HepG2 (cell line): ENCODE data around the gene IL1A. TPM values are rescaled to one million over a fixed set of nuclear protein-coding genes. Genes with fewer than 3 reads are reported as not detected.

ENCODE experiments used
- ATAC-seq: fragments of 200-7000 bp; cut with Tn5 transposase; 3 replicates; pipeline ENCODE4 v1.9.1; 2020; ENCODE audit warnings: mild to moderate bottlenecking, moderate library complexity
- BruUV-seq: library from RNA; stranded (reverse); fragments of 400-500 nt; replicated peaks from 2 replicates; lab custom pipeline; 2021; lab: Mats Ljungman, UMichigan
- CTCF ChIA-PET: fragments of 300-600 bp; formaldehyde crosslinking; extraction: SDS; loops from one replicate; lab custom pipeline; 2021; ENCODE audit warnings: low total read pairs, inconsistent platforms, low intra/inter-chr PET ratio; lab: Yijun Ruan, JAX
- POLR2A ChIA-PET: fragments of 350-600 bp; sonication (Branson Sonifier 250); formaldehyde crosslinking; loops from one replicate; lab custom pipeline; 2020; ENCODE audit warnings: antibody characterized with exemption, inconsistent platforms; lab: Yijun Ruan, JAX
- DNase-seq: peaks from one replicate; pipeline ENCODE4 v3.0.0-alpha.2; 2015; ENCODE audit warnings: low spot score
- FAIRE-seq: peaks from 3 replicates; lab custom pipeline; 2011; peaks lifted over from hg19 to GRCh38; lab: Jason Lieb, UNC
- H2AFZ ChIP-seq: one replicate; pipeline ENCODE4 v1.6.1; 2011; ENCODE audit warnings: low read length, inconsistent platforms
- H3K27ac ChIP-seq: fragments of 300-600 bp; 3 replicates; pipeline ENCODE4 v1.8.0; 2011; ENCODE audit warnings: mixed run types, mild to moderate bottlenecking, mixed read lengths, low read length, inconsistent platforms; ENCODE audit not compliant: insufficient read depth; ENCODE audit errors: extremely low read length
- H3K27me3 ChIP-seq, 2 experiments: fragments of 200-600 bp in 1 of 2; 2 replicates in 1 of 2; 3 replicates in 1 of 2; pipeline versions ENCODE4 v1.6.0 to v1.8.0; 2011; ENCODE audit warnings: low read length in 2 of 2, mild to moderate bottlenecking in 2 of 2, moderate library complexity in 2 of 2, inconsistent platforms in 1 of 2; ENCODE audit not compliant: insufficient read depth in 2 of 2, control insufficient read depth in 1 of 2
- H3K36me3 ChIP-seq, 2 experiments: fragments of 200-600 bp in 1 of 2; replicated peaks in 1 of 2; 2 replicates in 1 of 2; 3 replicates in 1 of 2; pipeline versions ENCODE4 v1.5.1 to v1.8.0; 2011; ENCODE audit warnings: low read length in 2 of 2, inconsistent platforms in 1 of 2; ENCODE audit not compliant: insufficient read depth in 2 of 2, control insufficient read depth in 1 of 2
- H3K4me1 ChIP-seq: 2 replicates; pipeline ENCODE4 v1.5.1; 2012; ENCODE audit warnings: low read length, inconsistent platforms; ENCODE audit not compliant: insufficient read depth
- H3K4me2 ChIP-seq: 2 replicates; pipeline ENCODE4 v1.6.0; 2011; ENCODE audit warnings: low read depth, low read length, inconsistent platforms
- H3K4me3 ChIP-seq, 3 experiments: fragments of 200-600 bp in 1 of 3; sonication (generic), shearing (Covaris generic) in 1 of 3; replicated peaks in 1 of 3; 2 replicates each; pipeline ENCODE4 v1.5.1; 2011 to 2016; ENCODE audit warnings: low read length in 3 of 3, inconsistent platforms in 2 of 3, low read depth in 2 of 3, mild to moderate bottlenecking in 2 of 3, control low read depth in 1 of 3, mixed read lengths in 1 of 3; ENCODE audit not compliant: insufficient read depth in 1 of 3
- H3K79me2 ChIP-seq: one replicate; pipeline ENCODE4 v1.6.1; 2011; ENCODE audit warnings: low read length, inconsistent platforms; ENCODE audit not compliant: insufficient read depth
- H3K9ac ChIP-seq: 2 replicates; pipeline ENCODE4 v1.6.0; 2011; ENCODE audit warnings: mild to moderate bottlenecking, low read depth, low read length, inconsistent platforms; ENCODE audit not compliant: insufficient read depth
- H3K9me3 ChIP-seq: 2 replicates; pipeline ENCODE4 v1.5.1; 2012; ENCODE audit warnings: mild to moderate bottlenecking, low read length
- H4K20me1 ChIP-seq: 2 replicates; pipeline ENCODE4 v1.6.0; 2011; ENCODE audit warnings: inconsistent platforms, mild to moderate bottlenecking, low read length, moderate library complexity; ENCODE audit not compliant: insufficient read depth
- HES4 ChIP-seq: sonication (generic); formaldehyde crosslinking; IDR thresholded peaks from 2 replicates; pipeline ENCODE4 v1.9.0; 2021; ENCODE audit warnings: mild to moderate bottlenecking, missing genetic modification reagents, borderline replicate concordance
- HOMEZ ChIP-seq: IDR thresholded peaks from 2 replicates; pipeline ENCODE4 v1.6.1; 2016; ENCODE audit warnings: low read depth
- IRF2 ChIP-seq: IDR thresholded peaks from 2 replicates; pipeline ENCODE4 v1.6.1; 2018; ENCODE audit warnings: missing genetic modification reagents, missing compliant biosample characterization
- KAT7 ChIP-seq: IDR thresholded peaks from 2 replicates; pipeline ENCODE4 v1.6.1; 2018; ENCODE audit warnings: borderline replicate concordance, missing compliant biosample characterization
- KAT8 ChIP-seq: IDR thresholded peaks from 2 replicates; pipeline ENCODE4 v1.6.1; 2016; ENCODE audit warnings: missing genetic modification reagents, missing compliant biosample characterization
- ZNF124 ChIP-seq: sonication (generic); formaldehyde crosslinking; IDR thresholded peaks from 2 replicates; pipeline ENCODE4 v1.4.0; 2020; ENCODE audit warnings: missing genetic modification reagents
- WGBS: methylation state at CpG from one replicate; pipeline ENCODE4 v1.1.6; 2017; ENCODE audit warnings: low lambda C conversion rate; 5-methylcytosine and 5-hydroxymethylcytosine counted together
- in situ Hi-C: cut with HindIII; loops from 2 replicates; pipeline ENCODE4 v1.10.0; 2017; ENCODE audit warnings: low pct_unique_long_range_greater_than_20kb; ENCODE audit not compliant: extremely low pct_ligation_motif_present
- intact Hi-C: fragments of 100-400 bp; cut with micrococcal nuclease; formaldehyde crosslinking; loops from one replicate; pipeline ENCODE4 v1.10.0; 2022; ENCODE audit not compliant: unreplicated experiment
- polyA plus RNA-seq, 8 experiments: library from polyadenylated mRNA; depleted of rRNA in 3 of 8; stranded (reverse) in 7 of 8; unstranded in 1 of 8; fragments of >200 nt; fragmentation: Illumina TruSeq in 4 of 8; extraction: Trizol in 4 of 8; gene quantifications; 2 replicates each; pipeline versions ENCODE4 v1.2.1 to v1.2.3, GENCODE V29; 2011 to 2016; ENCODE audit warnings: low read depth in 4 of 8, missing spikeins in 1 of 8, mixed read lengths in 1 of 8; ENCODE audit not compliant: insufficient read depth in 1 of 8
- total RNA-seq, 5 experiments: library from RNA; depleted of rRNA; stranded (reverse); fragments of >200 nt; fragmentation: Illumina TruSeq; extraction: Trizol; gene quantifications; 2 replicates each; pipeline ENCODE4 v1.2.3, GENCODE V29; 2016; ENCODE audit warnings: low read depth in 1 of 5
- TF ChIP-seq, protein P1 (sequence below): IDR thresholded peaks from 2 replicates; pipeline ENCODE4 v1.6.1; 2016; ENCODE audit warnings: mild to moderate bottlenecking
- TF ChIP-seq, protein P2 (sequence below): IDR thresholded peaks from 2 replicates; pipeline ENCODE4 v1.4.0; 2020; ENCODE audit warnings: mild to moderate bottlenecking, missing genetic modification reagents

IL1A gene
- total and polyA plus RNA-seq, 2 of the 13 experiments (the other 11 are each of a cell fraction or from before 2014, with no cell fraction given): not detected

DNA sequence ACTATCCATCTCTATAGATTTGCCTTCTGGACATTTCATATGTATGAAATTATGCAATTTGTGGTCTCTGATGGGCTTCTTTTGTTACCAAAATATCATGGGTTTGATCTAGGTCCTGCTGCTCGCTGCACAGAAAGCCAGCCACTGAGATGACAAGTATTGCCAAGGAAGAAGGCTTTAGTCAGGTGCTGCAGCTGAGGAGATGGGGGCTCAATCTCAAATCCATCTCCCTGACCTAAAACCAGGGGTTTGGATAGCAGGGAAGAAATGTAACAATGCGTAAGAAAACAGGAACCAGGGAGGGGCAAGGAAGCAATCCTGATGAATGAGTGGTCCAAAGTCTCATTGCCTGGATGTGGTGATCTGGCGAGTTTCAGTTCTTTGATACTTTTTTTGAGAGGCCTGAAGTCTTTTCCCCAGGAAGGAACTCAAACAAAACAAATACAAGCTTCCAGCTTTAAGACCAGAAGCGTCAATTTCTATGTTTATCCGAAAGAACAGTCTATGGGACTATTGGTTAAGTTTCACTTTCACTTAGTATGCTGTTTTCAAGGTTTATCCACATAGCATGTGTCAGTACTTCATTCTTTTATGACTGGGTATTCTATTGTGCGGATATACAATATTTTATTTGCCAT, 16.5 kb downstream of the IL1A start:
- Histone ChIP-seq H3K4me2 (peak overlapping the region; percentile 52), H3K9me3 (no peaks in the 10 kb centered on the region), H3K27me3 (no peaks in the 10 kb centered on the region; a peak in 1 of 5 replicates), H3K79me2 (peaks cover 13% of the 10 kb centered on the region), H3K4me3 (no peak overlapping the region; a peak in 1 of 6 replicates), H3K36me3 (no peaks in the 10 kb centered on the region), H4K20me1 (no peaks in the 10 kb centered on the region), H2AFZ (peak overlapping the region; percentile 74), H3K9ac (no peak overlapping the region), H3K27ac (no peak overlapping the region), H3K4me1 (peaks cover 37% of the 10 kb centered on the region)
- in situ Hi-C loops: no loop called here
- BruUV-seq: no TSS peak
- TF ChIP-seq KAT7 (0 out of 2 replicates have a peak, but pooled peaks have one; percentile 31), KAT8 (no peak), IRF2 (CRISPR knock-in tag) (peak; percentile 86), HOMEZ (CRISPR knock-in tag) (peak; percentile 45; the same call in 1 of the 2 replicates), HES4 (CRISPR knock-in tag) (no peak), ZNF124 (CRISPR knock-in tag) (peak; percentile 99)
- TF ChIP-seq, protein P1, sequence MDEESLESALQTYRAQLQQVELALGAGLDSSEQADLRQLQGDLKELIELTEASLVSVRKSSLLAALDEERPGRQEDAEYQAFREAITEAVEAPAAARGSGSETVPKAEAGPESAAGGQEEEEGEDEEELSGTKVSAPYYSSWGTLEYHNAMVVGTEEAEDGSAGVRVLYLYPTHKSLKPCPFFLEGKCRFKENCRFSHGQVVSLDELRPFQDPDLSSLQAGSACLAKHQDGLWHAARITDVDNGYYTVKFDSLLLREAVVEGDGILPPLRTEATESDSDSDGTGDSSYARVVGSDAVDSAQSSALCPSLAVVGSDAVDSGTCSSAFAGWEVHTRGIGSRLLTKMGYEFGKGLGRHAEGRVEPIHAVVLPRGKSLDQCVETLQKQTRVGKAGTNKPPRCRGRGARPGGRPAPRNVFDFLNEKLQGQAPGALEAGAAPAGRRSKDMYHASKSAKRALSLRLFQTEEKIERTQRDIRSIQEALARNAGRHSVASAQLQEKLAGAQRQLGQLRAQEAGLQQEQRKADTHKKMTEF (CRISPR knock-in tag): peak; percentile 37; the same call in 1 of the 2 replicates
- TF ChIP-seq, protein P2, sequence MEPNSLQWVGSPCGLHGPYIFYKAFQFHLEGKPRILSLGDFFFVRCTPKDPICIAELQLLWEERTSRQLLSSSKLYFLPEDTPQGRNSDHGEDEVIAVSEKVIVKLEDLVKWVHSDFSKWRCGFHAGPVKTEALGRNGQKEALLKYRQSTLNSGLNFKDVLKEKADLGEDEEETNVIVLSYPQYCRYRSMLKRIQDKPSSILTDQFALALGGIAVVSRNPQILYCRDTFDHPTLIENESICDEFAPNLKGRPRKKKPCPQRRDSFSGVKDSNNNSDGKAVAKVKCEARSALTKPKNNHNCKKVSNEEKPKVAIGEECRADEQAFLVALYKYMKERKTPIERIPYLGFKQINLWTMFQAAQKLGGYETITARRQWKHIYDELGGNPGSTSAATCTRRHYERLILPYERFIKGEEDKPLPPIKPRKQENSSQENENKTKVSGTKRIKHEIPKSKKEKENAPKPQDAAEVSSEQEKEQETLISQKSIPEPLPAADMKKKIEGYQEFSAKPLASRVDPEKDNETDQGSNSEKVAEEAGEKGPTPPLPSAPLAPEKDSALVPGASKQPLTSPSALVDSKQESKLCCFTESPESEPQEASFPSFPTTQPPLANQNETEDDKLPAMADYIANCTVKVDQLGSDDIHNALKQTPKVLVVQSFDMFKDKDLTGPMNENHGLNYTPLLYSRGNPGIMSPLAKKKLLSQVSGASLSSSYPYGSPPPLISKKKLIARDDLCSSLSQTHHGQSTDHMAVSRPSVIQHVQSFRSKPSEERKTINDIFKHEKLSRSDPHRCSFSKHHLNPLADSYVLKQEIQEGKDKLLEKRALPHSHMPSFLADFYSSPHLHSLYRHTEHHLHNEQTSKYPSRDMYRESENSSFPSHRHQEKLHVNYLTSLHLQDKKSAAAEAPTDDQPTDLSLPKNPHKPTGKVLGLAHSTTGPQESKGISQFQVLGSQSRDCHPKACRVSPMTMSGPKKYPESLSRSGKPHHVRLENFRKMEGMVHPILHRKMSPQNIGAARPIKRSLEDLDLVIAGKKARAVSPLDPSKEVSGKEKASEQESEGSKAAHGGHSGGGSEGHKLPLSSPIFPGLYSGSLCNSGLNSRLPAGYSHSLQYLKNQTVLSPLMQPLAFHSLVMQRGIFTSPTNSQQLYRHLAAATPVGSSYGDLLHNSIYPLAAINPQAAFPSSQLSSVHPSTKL (CRISPR knock-in tag): peak; percentile 29; the same call in 1 of the 2 replicates
- no peak for FAIRE-seq
- POLR2A ChIA-PET: interaction anchor here (1.3 kb wide), 1 partner anchor 50 kb away, joined by 4 read pairs; no protein-coding TSS in a partner anchor
- intact Hi-C loops: no loop called here
- ATAC-seq: no peak
- WGBS: 63% methylated on average over 6 of the region's 6 CpGs
- CTCF ChIA-PET: no interaction called here
- no peak for DNase-seq
